Retina (tissue), 1 donor: ENCODE data around the gene SPAG4.
A peak's percentile ranks its signal among the peaks of the same experiment; 100 is the strongest.

Source experiments
- DNase-seq: peaks from one replicate; pipeline ENCODE4 v3.0.0-alpha.2; 2016

The SPAG4 gene

GRCh38 chr20:35660122-35660937, 44.7 kb downstream of the SPAG4 start:
- DNase-seq: no peak

- no peak for DNase-seq
Measured at GRCh38 chr20:35661053-35661452, 45.4 kb downstream of the SPAG4 start.

GRCh38 chr20:35661908-35662307, 46.3 kb downstream of the SPAG4 start:
- no peak for DNase-seq

- DNase-seq: no peak
Measured at GRCh38 chr20:35662551-35662950, 46.9 kb downstream of the SPAG4 start.

GRCh38 chr20:35663516-35664465, 48.2 kb downstream of the SPAG4 start:
- DNase-seq: peak; percentile 82

GRCh38 chr20:35664466-35665206, 49.0 kb downstream of the SPAG4 start, which contains the start of the genes CPNE1 and RBM12:
TSS of gene CPNE1 (minus strand) at chr20:35664900. CDS start at chr20:35632923, 31,977 bp downstream.
TSS of gene RBM12 (minus strand) at chr20:35664900. CDS start at chr20:35655322, 9,578 bp downstream.
- peak; percentile 96 for DNase-seq

- DNase-seq: no peak
Measured at GRCh38 chr20:35665949-35666288, 50.3 kb downstream of the SPAG4 start.

GRCh38 chr20:35669221-35669620, 53.6 kb downstream of the SPAG4 start:
- DNase-seq: no peak

- DNase-seq: no peak
Measured at GRCh38 chr20:35669681-35670080, 54.1 kb downstream of the SPAG4 start.
